OCI-LY3 (cell line): Measurements from ENCODE around the gene ESYT1.
A peak's percentile ranks its signal among the peaks of the same experiment; 100 is the strongest.

Experiments
- H2AFZ ChIP-seq: fragments of 200-600, 300-600 bp; shearing (Covaris generic); 2 replicates; pipeline ENCODE4 v1.6.0; 2014; ENCODE audit warnings: antibody characterized with exemption, low read depth, low read length
- H3K27ac ChIP-seq: fragments of 200-600, 300-600 bp; sonication (generic); 2 replicates; pipeline ENCODE4 v1.5.1; 2014; ENCODE audit warnings: mild to moderate bottlenecking, low read length, moderate library complexity, mixed read lengths
- H3K27me3 ChIP-seq: fragments of 200-600, 300-600 bp; sonication (generic); 2 replicates; pipeline ENCODE4 v1.6.1; 2014; ENCODE audit warnings: low read depth, low read length, mixed read lengths
- H3K36me3 ChIP-seq: fragments of 200-600, 300-600 bp; sonication (generic); replicated peaks from 2 replicates; pipeline ENCODE3; 2014; ENCODE audit warnings: low read depth, low read length, mixed read lengths
- H3K4me1 ChIP-seq: fragments of 300-600, 200-600 bp; sonication (generic); 2 replicates; pipeline ENCODE4 v1.6.1; 2014; ENCODE audit warnings: low read length, mixed read lengths
- H3K4me2 ChIP-seq: fragments of 200-600, 300-600 bp; sonication (generic); 2 replicates; pipeline ENCODE4 v1.6.1; 2014; ENCODE audit warnings: low read length, mixed read lengths
- H3K4me3 ChIP-seq: fragments of 300-600, 200-600 bp; sonication (generic); 2 replicates; pipeline ENCODE4 v1.5.1; 2014; ENCODE audit warnings: antibody characterized with exemption, mild to moderate bottlenecking, low read length, moderate library complexity
- H3K79me2 ChIP-seq: fragments of 300-600, 200-600 bp; shearing (Covaris generic); 2 replicates; pipeline ENCODE4 v1.6.1; 2014; ENCODE audit warnings: mild to moderate bottlenecking, low read length, mixed read lengths
- H3K9ac ChIP-seq: fragments of 300-600, 200-600 bp; shearing (Covaris generic); 2 replicates; pipeline ENCODE4 v1.6.0; 2014; ENCODE audit warnings: mild to moderate bottlenecking, low read length, moderate library complexity
- H3K9me3 ChIP-seq: fragments of 200-600, 300-600 bp; shearing (Covaris generic); 2 replicates; pipeline ENCODE4 v1.6.1; 2014; ENCODE audit warnings: low read length, mixed read lengths; ENCODE audit not compliant: insufficient read depth
- H4K20me1 ChIP-seq: fragments of 200-600, 300-600 bp; sonication (generic); 2 replicates; pipeline ENCODE4 v1.6.1; 2016; ENCODE audit warnings: low read length, mixed read lengths; ENCODE audit not compliant: insufficient read depth
- EZH2phosphoT487 ChIP-seq: fragments of 200-600 bp; shearing (Covaris generic); IDR thresholded peaks from 2 replicates; pipeline ENCODE4 v1.6.1; 2018; ENCODE audit warnings: antibody characterized with exemption, mixed run types, low read depth
- TF ChIP-seq, protein P1 (sequence below): fragments of 200-600, 300-600 bp; sonication (generic); IDR thresholded peaks from 2 replicates; pipeline ENCODE4 v1.5.1; 2014; ENCODE audit warnings: antibody characterized with exemption, low read length, low read depth

The ESYT1 gene

DNA sequence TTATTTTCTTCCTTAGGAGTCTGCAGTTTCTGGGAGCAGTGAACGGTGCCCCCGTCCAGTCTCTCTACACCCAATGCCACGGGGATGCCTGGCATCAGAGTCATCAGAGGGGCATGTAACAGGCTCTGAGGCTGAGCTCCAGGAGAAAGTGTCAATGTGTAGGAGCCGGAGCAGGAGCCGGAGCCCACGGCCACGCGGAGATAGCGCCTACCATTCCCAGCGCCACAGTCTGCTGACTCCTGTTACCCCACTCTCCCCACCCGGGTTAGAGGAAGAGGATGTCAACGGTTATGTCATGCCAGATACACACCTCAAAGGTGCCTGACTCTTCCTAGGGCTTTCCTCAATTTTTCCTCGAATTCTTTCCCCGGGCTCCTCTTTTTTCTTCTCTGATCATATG, 27.0 kb upstream of the ESYT1 start:
- TF ChIP-seq EZH2phosphoT487, result no peak
- TF ChIP-seq, protein P1, sequence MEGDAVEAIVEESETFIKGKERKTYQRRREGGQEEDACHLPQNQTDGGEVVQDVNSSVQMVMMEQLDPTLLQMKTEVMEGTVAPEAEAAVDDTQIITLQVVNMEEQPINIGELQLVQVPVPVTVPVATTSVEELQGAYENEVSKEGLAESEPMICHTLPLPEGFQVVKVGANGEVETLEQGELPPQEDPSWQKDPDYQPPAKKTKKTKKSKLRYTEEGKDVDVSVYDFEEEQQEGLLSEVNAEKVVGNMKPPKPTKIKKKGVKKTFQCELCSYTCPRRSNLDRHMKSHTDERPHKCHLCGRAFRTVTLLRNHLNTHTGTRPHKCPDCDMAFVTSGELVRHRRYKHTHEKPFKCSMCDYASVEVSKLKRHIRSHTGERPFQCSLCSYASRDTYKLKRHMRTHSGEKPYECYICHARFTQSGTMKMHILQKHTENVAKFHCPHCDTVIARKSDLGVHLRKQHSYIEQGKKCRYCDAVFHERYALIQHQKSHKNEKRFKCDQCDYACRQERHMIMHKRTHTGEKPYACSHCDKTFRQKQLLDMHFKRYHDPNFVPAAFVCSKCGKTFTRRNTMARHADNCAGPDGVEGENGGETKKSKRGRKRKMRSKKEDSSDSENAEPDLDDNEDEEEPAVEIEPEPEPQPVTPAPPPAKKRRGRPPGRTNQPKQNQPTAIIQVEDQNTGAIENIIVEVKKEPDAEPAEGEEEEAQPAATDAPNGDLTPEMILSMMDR, result no peak
- H3K4me1 ChIP-seq, result peaks cover 15% of the 10 kb centered on the region
- no peak overlapping the region for H2AFZ ChIP-seq
- peaks cover 15% of the 10 kb centered on the region for H3K27me3 ChIP-seq
- H3K36me3 ChIP-seq, result peaks cover 9% of the 10 kb centered on the region
- no peak overlapping the region for H3K27ac ChIP-seq
- no peak overlapping the region for H3K9ac ChIP-seq
- peaks cover 29% of the 10 kb centered on the region for H3K79me2 ChIP-seq
- no peak overlapping the region for H3K4me2 ChIP-seq
- H4K20me1 ChIP-seq, result peaks cover 8% of the 10 kb centered on the region
- H3K9me3 ChIP-seq, result no peaks in the 10 kb centered on the region
- H3K4me3 ChIP-seq, result no peak overlapping the region

DNA sequence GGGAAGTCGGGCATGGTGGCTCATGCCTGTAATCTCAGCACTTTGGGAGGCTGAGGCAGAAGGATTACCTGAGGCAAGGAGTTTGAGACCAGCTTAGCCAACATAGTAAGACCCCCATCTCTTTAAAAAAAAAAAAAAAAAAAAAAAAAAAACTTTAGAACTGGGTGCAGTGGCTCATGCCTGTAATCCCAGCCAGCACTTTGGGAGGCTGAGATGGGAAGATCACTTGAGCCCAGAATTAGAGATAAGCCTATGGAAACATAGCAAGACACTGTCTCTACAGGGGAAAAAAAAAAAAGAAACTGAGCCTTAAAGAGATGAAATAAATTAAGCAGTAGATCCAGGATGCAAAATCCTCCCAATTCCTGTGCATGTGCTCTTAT, 25.4 kb upstream of the ESYT1 start:
- Histone ChIP-seq H2AFZ (no peak overlapping the region), H4K20me1 (peaks cover 12% of the 10 kb centered on the region), H3K9me3 (no peaks in the 10 kb centered on the region), H3K9ac (no peak overlapping the region), H3K4me3 (no peak overlapping the region), H3K27me3 (peaks cover 2% of the 10 kb centered on the region; the same call in 1 of the 2 replicates), H3K4me1 (peaks cover 19% of the 10 kb centered on the region), H3K36me3 (peaks cover 23% of the 10 kb centered on the region), H3K79me2 (peaks cover 45% of the 10 kb centered on the region), H3K27ac (no peak overlapping the region), H3K4me2 (peak overlapping the region; percentile 88; the same call in 1 of the 2 replicates)
- TF ChIP-seq, protein P1, result no peak
- no peak for TF ChIP-seq EZH2phosphoT487

DNA sequence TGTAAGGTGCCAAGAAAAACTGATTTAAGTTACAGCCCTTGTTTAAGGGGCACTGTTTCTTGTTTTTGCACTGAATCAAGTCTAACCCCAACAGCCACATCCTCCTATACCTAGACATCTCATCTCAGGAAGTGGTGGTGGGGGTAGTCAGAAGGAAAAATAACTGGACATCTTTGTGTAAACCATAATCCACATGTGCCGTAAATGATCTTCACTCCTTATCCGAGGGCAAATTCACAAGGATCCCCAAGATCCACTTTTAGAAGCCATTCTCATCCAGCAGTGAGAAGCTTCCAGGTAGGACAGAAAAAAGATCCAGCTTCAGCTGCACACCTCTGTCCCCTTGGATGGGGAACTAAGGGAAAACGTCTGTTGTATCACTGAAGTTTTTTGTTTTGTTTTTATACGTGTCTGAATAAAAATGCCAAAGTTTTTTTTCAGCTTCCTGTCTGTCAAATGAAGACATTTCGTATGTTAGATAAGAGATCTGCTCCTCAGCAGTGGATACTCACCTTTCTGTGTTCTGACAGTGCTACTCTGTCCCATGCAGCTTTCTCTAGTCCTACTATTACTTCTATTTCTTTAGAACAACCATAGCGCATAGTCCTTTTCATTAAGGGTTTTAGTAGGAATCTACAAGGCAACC, 24.9 kb upstream of the ESYT1 start:
- H3K9ac ChIP-seq, result peak overlapping the region; percentile 94
- peaks cover 50% of the 10 kb centered on the region for H3K79me2 ChIP-seq
- TF ChIP-seq EZH2phosphoT487, result no peak
- TF ChIP-seq, protein P1, result no peak
- H3K4me3 ChIP-seq, result peak overlapping the region; percentile 84
- peak overlapping the region; percentile 71; the same call in 1 of the 2 replicates for H3K27ac ChIP-seq
- no peak overlapping the region for H2AFZ ChIP-seq
- H3K27me3 ChIP-seq, result no peaks in the 10 kb centered on the region
- peak overlapping the region; percentile 88 for H3K4me2 ChIP-seq
- H3K36me3 ChIP-seq, result peaks cover 27% of the 10 kb centered on the region
- peaks cover 19% of the 10 kb centered on the region for H3K4me1 ChIP-seq
- peaks cover 12% of the 10 kb centered on the region for H4K20me1 ChIP-seq
- H3K9me3 ChIP-seq, result no peaks in the 10 kb centered on the region

DNA sequence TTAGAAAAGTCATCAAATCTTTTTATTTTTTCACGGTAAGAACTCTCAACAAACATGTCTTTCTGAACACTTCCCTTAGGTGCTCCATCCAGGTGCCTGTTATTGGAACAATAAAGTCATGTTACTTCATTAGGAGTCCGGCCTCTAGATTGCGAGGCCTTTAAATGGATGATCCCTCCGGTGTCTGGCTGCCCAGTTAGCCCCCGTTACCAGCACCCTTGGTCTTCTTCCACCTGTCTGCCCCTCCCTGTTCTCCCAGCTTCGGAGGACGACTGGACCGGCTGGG, 24.3 kb upstream of the ESYT1 start:
- Histone ChIP-seq H2AFZ (peak overlapping the region; percentile 36), H3K4me2 (peak overlapping the region; percentile 88), H3K27me3 (no peaks in the 10 kb centered on the region), H3K79me2 (peaks cover 53% of the 10 kb centered on the region), H3K4me3 (peak overlapping the region; percentile 84), H3K4me1 (peaks cover 19% of the 10 kb centered on the region), H3K9me3 (no peaks in the 10 kb centered on the region), H3K36me3 (peaks cover 32% of the 10 kb centered on the region), H4K20me1 (peaks cover 12% of the 10 kb centered on the region), H3K27ac (peak overlapping the region; percentile 71), H3K9ac (peak overlapping the region; percentile 94)
- no peak for TF ChIP-seq EZH2phosphoT487
- TF ChIP-seq, protein P1, result no peak
